ELF-1 (cell line): ENCODE measurements around the gene CAMKK1.

Source experiments
- DNase-seq: peaks from one replicate; pipeline ENCODE4 v3.0.0-alpha.2; 2016; ENCODE audit warnings: low read depth, low spot score

The CAMKK1 gene

GRCh38 chr17:3893003-3893719 lies at the start of gene CAMKK1:
TSS of gene CAMKK1 (minus strand) at chr17:3893053. CDS start at chr17:3885687, 7,366 bp downstream.
- DNase-seq, result peak; percentile 89

GRCh38 chr17:3940965-3941698 lies 48.3 kb upstream of the CAMKK1 start:
- DNase-seq, result no peak

GRCh38 chr17:3937359-3937758 lies 44.5 kb upstream of the CAMKK1 start:
- DNase-seq, result no peak

- DNase-seq, result no peak
Measured at GRCh38 chr17:3935825-3936355, 43.0 kb upstream of the CAMKK1 start.

GRCh38 chr17:3935140-3935542 lies 42.3 kb upstream of the CAMKK1 start:
- DNase-seq, result peak; percentile 92

- DNase-seq, result no peak
Measured at GRCh38 chr17:3929764-3930163, 36.9 kb upstream of the CAMKK1 start.

GRCh38 chr17:3929181-3929580 lies 36.3 kb upstream of the CAMKK1 start:
- no peak for DNase-seq

GRCh38 chr17:3928406-3928805 lies 35.6 kb upstream of the CAMKK1 start:
- no peak for DNase-seq

- DNase-seq, result peak; percentile 73
Measured at GRCh38 chr17:3927628-3928340, 34.9 kb upstream of the CAMKK1 start.

GRCh38 chr17:3926860-3927627 lies 34.2 kb upstream of the CAMKK1 start:
- DNase-seq, result peak; percentile 50

GRCh38 chr17:3925684-3926485 lies 33.0 kb upstream of the CAMKK1 start:
- DNase-seq, result no peak

GRCh38 chr17:3924512-3925350 lies 31.9 kb upstream of the CAMKK1 start:
- no peak for DNase-seq

GRCh38 chr17:3923466-3924190 lies 30.8 kb upstream of the CAMKK1 start:
- no peak for DNase-seq

GRCh38 chr17:3922765-3923164 lies 29.9 kb upstream of the CAMKK1 start:
- DNase-seq, result no peak

- no peak for DNase-seq
Measured at GRCh38 chr17:3921502-3922319, 28.9 kb upstream of the CAMKK1 start.

GRCh38 chr17:3921006-3921405 lies 28.2 kb upstream of the CAMKK1 start:
- no peak for DNase-seq

GRCh38 chr17:3919123-3919624 lies 26.3 kb upstream of the CAMKK1 start:
- DNase-seq, result no peak
